ENCODE measurements around the gene SLC2A9. TPM values are rescaled to one million over a fixed set of nuclear protein-coding genes. Genes with fewer than 3 reads are reported as not detected.

Gene SLC2A9
- total and polyA plus RNA-seq, 2 of the 13 experiments (the other 11 are each of a cell fraction or from before 2014, with no cell fraction given) = 36.2 to 42.3 TPM

DNA sequence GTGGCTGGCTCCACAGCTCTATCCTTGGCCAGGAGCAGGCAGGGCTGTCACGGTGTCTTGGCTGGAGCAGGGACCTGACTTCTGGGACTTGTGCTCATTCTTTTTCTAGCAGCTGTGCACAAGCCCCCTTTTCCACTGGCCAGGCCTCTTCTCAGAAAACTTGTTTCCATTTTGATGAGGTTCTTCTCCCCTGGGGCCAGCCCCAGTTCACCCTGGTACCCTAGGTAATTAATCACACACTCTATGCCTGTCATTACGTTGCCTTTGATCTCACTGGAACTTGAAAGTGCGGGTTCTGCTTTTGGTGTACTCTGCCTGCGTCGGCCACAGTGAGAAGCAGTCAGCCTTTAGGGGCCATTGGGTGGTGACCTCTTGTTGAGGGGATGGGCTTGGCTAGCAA, 213.2 kb downstream of the SLC2A9 start:
- intact Hi-C loops (cut with micrococcal nuclease; ENCODE audit: unreplicated experiment) = no loop called here
- H3K4me3 ChIP-seq (replicated peaks in 1 of 3; ENCODE audit: insufficient read depth in 1 of 3, low read depth in 2 of 3, low read length in 3 of 3) = no peak overlapping the region
- H3K9ac ChIP-seq (ENCODE audit: insufficient read depth, low read depth, low read length) = no peak overlapping the region
- no peak overlapping the region for H3K4me2 ChIP-seq (ENCODE audit: low read depth, low read length)
- DNase-seq (ENCODE audit: low spot score) (no peak), FAIRE-seq (no peak), ATAC-seq (no peak)
- H3K27ac ChIP-seq (ENCODE audit: extremely low read length, insufficient read depth, low read length) = no peak overlapping the region
- no peaks in the 10 kb centered on the region for H3K9me3 ChIP-seq (ENCODE audit: low read length)
- no TSS peak for BruUV-seq (replicated peaks)
- H4K20me1 ChIP-seq (ENCODE audit: insufficient read depth, low read length) = no peaks in the 10 kb centered on the region
- H3K79me2 ChIP-seq (ENCODE audit: insufficient read depth, low read length) = no peaks in the 10 kb centered on the region
- WGBS (ENCODE audit: low lambda C conversion rate) = 99% methylated on average over 5 of the region's 5 CpGs
- TF ChIP-seq ZNF749 (CRISPR knock-in tag; IDR thresholded peaks at IDR 0.05; ENCODE audit: borderline replicate concordance) = no peak
- TF ChIP-seq SNAPC2 (CRISPR knock-in tag; IDR thresholded peaks at IDR 0.05) = no peak
- TF ChIP-seq MAF1 (CRISPR knock-in tag; IDR thresholded peaks at IDR 0.05; ENCODE audit: borderline replicate concordance) = no peak
- TF ChIP-seq MAFG (CRISPR knock-in tag; IDR thresholded peaks at IDR 0.05) = no peak
- TF ChIP-seq ZMYM3 (CRISPR knock-in tag; IDR thresholded peaks at IDR 0.05) = no peak
- no peak for TF ChIP-seq REXO4 (CRISPR knock-in tag; IDR thresholded peaks at IDR 0.05; ENCODE audit: borderline replicate concordance)
- CTCF ChIA-PET (ENCODE audit: low intra/inter-chr PET ratio, low total read pairs) = no interaction called here
- H3K4me1 ChIP-seq (ENCODE audit: insufficient read depth, low read length) = no peaks in the 10 kb centered on the region
- in situ Hi-C loops (cut with HindIII; ENCODE audit: extremely low pct_ligation_motif_present, low pct_unique_long_range_greater_than_20kb) = no loop called here
- no peaks in the 10 kb centered on the region for H3K27me3 ChIP-seq (ENCODE audit: control insufficient read depth in 1 of 2, insufficient read depth in 2 of 2, low read length in 2 of 2)
- peaks cover 4 to 26% of the 10 kb centered on the region in 2 experiments for H3K36me3 ChIP-seq (replicated peaks in 1 of 2; ENCODE audit: control insufficient read depth in 1 of 2, insufficient read depth in 2 of 2, low read length in 2 of 2)
- POLR2A ChIA-PET = no interaction called here
- H2AFZ ChIP-seq (ENCODE audit: low read length) = no peak overlapping the region

DNA sequence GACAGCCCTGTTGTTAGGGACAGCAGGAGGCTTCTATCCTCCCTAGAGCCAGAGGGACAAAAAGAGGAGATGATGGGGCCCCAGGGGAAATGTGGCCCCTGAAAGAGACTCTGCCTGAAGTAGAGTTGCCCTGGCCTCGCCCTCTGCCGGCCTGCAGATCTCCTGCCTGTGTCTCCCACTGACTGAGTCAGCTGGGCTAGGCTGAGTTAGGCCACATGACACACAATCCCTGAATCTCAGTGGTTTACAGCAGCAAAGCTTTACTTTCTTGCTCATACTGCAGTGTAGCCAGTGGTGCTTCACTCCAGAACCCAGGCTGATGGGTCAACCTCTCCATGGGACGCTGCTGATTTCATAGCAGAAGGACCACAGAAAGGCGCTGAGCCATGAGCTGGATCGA, 216.4 kb downstream of the SLC2A9 start:
- Histone ChIP-seq H3K36me3 (replicated peaks in 1 of 2; ENCODE audit: control insufficient read depth in 1 of 2, insufficient read depth in 2 of 2, low read length in 2 of 2) (peaks cover 4 to 20% of the 10 kb centered on the region in 2 experiments), H3K9ac (ENCODE audit: insufficient read depth, low read depth, low read length) (no peak overlapping the region), H3K9me3 (ENCODE audit: low read length) (no peaks in the 10 kb centered on the region), H4K20me1 (ENCODE audit: insufficient read depth, low read length) (no peaks in the 10 kb centered on the region), H2AFZ (ENCODE audit: low read length) (no peak overlapping the region), H3K4me1 (ENCODE audit: insufficient read depth, low read length) (no peaks in the 10 kb centered on the region), H3K4me2 (ENCODE audit: low read depth, low read length) (no peak overlapping the region), H3K4me3 (replicated peaks in 1 of 3; ENCODE audit: insufficient read depth in 1 of 3, low read depth in 2 of 3, low read length in 3 of 3) (no peak overlapping the region), H3K27ac (ENCODE audit: extremely low read length, insufficient read depth, low read length) (no peak overlapping the region), H3K79me2 (ENCODE audit: insufficient read depth, low read length) (no peaks in the 10 kb centered on the region), H3K27me3 (ENCODE audit: control insufficient read depth in 1 of 2, insufficient read depth in 2 of 2, low read length in 2 of 2) (no peaks in the 10 kb centered on the region)
- ATAC-seq (no peak), DNase-seq (ENCODE audit: low spot score) (no peak), FAIRE-seq (no peak)
- POLR2A ChIA-PET = no interaction called here
- BruUV-seq (replicated peaks) = no TSS peak
- in situ Hi-C loops (cut with HindIII; ENCODE audit: extremely low pct_ligation_motif_present, low pct_unique_long_range_greater_than_20kb) = no loop called here
- intact Hi-C loops (cut with micrococcal nuclease; ENCODE audit: unreplicated experiment) = no loop called here
- CTCF ChIA-PET (ENCODE audit: low intra/inter-chr PET ratio, low total read pairs) = no interaction called here
- 97% methylated on average over 5 of the region's 5 CpGs for WGBS (ENCODE audit: low lambda C conversion rate)
- TF ChIP-seq SKI (IDR thresholded peaks at IDR 0.05; ENCODE audit: partially characterized antibody) (no peak), MYC (CRISPR knock-in tag; IDR thresholded peaks at IDR 0.05; ENCODE audit: borderline replicate concordance) (no peak), ZNF605 (CRISPR knock-in tag; IDR thresholded peaks at IDR 0.05) (no peak)
- TF ChIP-seq, protein P1, sequence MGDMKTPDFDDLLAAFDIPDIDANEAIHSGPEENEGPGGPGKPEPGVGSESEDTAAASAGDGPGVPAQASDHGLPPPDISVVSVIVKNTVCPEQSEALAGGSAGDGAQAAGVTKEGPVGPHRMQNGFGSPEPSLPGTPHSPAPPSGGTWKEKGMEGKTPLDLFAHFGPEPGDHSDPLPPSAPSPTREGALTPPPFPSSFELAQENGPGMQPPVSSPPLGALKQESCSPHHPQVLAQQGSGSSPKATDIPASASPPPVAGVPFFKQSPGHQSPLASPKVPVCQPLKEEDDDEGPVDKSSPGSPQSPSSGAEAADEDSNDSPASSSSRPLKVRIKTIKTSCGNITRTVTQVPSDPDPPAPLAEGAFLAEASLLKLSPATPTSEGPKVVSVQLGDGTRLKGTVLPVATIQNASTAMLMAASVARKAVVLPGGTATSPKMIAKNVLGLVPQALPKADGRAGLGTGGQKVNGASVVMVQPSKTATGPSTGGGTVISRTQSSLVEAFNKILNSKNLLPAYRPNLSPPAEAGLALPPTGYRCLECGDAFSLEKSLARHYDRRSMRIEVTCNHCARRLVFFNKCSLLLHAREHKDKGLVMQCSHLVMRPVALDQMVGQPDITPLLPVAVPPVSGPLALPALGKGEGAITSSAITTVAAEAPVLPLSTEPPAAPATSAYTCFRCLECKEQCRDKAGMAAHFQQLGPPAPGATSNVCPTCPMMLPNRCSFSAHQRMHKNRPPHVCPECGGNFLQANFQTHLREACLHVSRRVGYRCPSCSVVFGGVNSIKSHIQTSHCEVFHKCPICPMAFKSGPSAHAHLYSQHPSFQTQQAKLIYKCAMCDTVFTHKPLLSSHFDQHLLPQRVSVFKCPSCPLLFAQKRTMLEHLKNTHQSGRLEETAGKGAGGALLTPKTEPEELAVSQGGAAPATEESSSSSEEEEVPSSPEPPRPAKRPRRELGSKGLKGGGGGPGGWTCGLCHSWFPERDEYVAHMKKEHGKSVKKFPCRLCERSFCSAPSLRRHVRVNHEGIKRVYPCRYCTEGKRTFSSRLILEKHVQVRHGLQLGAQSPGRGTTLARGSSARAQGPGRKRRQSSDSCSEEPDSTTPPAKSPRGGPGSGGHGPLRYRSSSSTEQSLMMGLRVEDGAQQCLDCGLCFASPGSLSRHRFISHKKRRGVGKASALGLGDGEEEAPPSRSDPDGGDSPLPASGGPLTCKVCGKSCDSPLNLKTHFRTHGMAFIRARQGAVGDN (CRISPR knock-in tag; IDR thresholded peaks at IDR 0.05) = no peak
- TF ChIP-seq, protein P2, sequence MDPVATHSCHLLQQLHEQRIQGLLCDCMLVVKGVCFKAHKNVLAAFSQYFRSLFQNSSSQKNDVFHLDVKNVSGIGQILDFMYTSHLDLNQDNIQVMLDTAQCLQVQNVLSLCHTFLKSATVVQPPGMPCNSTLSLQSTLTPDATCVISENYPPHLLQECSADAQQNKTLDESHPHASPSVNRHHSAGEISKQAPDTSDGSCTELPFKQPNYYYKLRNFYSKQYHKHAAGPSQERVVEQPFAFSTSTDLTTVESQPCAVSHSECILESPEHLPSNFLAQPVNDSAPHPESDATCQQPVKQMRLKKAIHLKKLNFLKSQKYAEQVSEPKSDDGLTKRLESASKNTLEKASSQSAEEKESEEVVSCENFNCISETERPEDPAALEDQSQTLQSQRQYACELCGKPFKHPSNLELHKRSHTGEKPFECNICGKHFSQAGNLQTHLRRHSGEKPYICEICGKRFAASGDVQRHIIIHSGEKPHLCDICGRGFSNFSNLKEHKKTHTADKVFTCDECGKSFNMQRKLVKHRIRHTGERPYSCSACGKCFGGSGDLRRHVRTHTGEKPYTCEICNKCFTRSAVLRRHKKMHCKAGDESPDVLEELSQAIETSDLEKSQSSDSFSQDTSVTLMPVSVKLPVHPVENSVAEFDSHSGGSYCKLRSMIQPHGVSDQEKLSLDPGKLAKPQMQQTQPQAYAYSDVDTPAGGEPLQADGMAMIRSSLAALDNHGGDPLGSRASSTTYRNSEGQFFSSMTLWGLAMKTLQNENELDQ (CRISPR knock-in tag; IDR thresholded peaks at IDR 0.05; ENCODE audit: borderline replicate concordance) = no peak

All from HepG2 (cell line).